Neural crest cell (in vitro differentiated cells): ENCODE data around the gene TTLL11. TPM values are rescaled to one million over a fixed set of nuclear protein-coding genes. Genes with fewer than 3 reads are reported as not detected.

Experiments used
- DNase-seq: peaks from one replicate; pipeline ENCODE4 v3.0.0; 2021; ENCODE audit warnings: low read depth, mixed read lengths, low spot score
- H3K27ac Mint-ChIP-seq: one replicate; pipeline ENCODE4 v1.8.0; 2021; ENCODE audit warnings: mild to moderate bottlenecking, mixed read lengths; ENCODE audit not compliant: unreplicated experiment
- H3K27me3 Mint-ChIP-seq: 2 replicates; pipeline ENCODE4 v1.8.0; 2021; ENCODE audit warnings: low read depth, mild to moderate bottlenecking, mixed read lengths
- H3K36me3 Mint-ChIP-seq: 2 replicates; pipeline ENCODE4 v1.8.0; 2021; ENCODE audit warnings: low read depth, mild to moderate bottlenecking, mixed read lengths
- H3K4me1 Mint-ChIP-seq: 2 replicates; pipeline ENCODE4 v1.8.0; 2021; ENCODE audit warnings: mixed read lengths
- H3K4me3 Mint-ChIP-seq: one replicate; pipeline ENCODE4 v1.8.0; 2021; ENCODE audit warnings: mild to moderate bottlenecking, mixed read lengths
- H3K9me3 Mint-ChIP-seq: 2 replicates; pipeline ENCODE4 v1.8.0; 2021; ENCODE audit warnings: mixed read lengths
- total RNA-seq: library from RNA; stranded (reverse); gene quantifications from 2 replicates; pipeline ENCODE4 v1.2.1, GENCODE V29; 2021
- TF ChIP-seq, protein P1 (sequence below): fragments of 200-600 bp; sonication (generic); conservative IDR thresholded peaks from 2 replicates; pipeline ENCODE4 v1.5.0; 2021; ENCODE audit warnings: antibody characterized with exemption, mild to moderate bottlenecking

Gene TTLL11
- total RNA-seq, 1 donor from 2014 or later: 9.1 TPM

GRCh38 chr9:121786998-121787422 is 306.1 kb downstream of the TTLL11 start:
- no peaks in the 10 kb centered on the region for H3K27me3 Mint-ChIP-seq
- TF ChIP-seq, protein P1, sequence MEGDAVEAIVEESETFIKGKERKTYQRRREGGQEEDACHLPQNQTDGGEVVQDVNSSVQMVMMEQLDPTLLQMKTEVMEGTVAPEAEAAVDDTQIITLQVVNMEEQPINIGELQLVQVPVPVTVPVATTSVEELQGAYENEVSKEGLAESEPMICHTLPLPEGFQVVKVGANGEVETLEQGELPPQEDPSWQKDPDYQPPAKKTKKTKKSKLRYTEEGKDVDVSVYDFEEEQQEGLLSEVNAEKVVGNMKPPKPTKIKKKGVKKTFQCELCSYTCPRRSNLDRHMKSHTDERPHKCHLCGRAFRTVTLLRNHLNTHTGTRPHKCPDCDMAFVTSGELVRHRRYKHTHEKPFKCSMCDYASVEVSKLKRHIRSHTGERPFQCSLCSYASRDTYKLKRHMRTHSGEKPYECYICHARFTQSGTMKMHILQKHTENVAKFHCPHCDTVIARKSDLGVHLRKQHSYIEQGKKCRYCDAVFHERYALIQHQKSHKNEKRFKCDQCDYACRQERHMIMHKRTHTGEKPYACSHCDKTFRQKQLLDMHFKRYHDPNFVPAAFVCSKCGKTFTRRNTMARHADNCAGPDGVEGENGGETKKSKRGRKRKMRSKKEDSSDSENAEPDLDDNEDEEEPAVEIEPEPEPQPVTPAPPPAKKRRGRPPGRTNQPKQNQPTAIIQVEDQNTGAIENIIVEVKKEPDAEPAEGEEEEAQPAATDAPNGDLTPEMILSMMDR: no peak
- peaks cover 3% of the 10 kb centered on the region for H3K36me3 Mint-ChIP-seq
- H3K4me1 Mint-ChIP-seq: peaks cover 24% of the 10 kb centered on the region
- H3K9me3 Mint-ChIP-seq: no peaks in the 10 kb centered on the region
- DNase-seq: no peak
- peak overlapping the region; percentile 25 for H3K4me3 Mint-ChIP-seq
- peak overlapping the region; percentile 27 for H3K27ac Mint-ChIP-seq

DNA sequence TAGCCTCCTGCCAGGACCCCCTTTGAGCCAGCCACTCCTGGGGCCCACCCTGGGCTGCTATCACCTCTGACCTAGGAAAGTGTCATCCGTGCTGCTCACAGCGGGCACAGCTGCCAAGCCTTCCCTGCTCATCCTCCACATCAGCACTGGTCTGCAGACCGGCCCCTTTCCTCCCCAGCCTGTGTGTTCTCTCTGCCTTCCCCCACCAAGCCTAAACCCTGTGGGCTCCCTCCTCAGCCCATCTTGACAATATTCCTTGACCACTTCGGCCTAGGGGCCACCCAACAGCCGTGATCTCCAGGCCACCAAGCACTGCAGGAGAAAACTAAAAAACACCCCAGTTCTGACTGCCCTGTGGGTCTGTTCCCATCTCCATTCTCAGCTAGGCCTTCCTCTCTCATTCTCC is 306.6 kb downstream of the TTLL11 start:
- DNase-seq: no peak
- Mint-ChIP-seq H3K4me3 (no peak overlapping the region), H3K9me3 (no peaks in the 10 kb centered on the region), H3K4me1 (peaks cover 24% of the 10 kb centered on the region), H3K27me3 (no peaks in the 10 kb centered on the region), H3K27ac (peak overlapping the region; percentile 62), H3K36me3 (peaks cover 3% of the 10 kb centered on the region)
- TF ChIP-seq, protein P1: no peak

- no peak overlapping the region for H3K4me3 Mint-ChIP-seq
- peaks cover 7% of the 10 kb centered on the region for H3K36me3 Mint-ChIP-seq
- TF ChIP-seq, protein P1: no peak
- peaks cover 24% of the 10 kb centered on the region for H3K4me1 Mint-ChIP-seq
- H3K27me3 Mint-ChIP-seq: no peaks in the 10 kb centered on the region
- DNase-seq: no peak
- H3K27ac Mint-ChIP-seq: no peak overlapping the region
- no peaks in the 10 kb centered on the region for H3K9me3 Mint-ChIP-seq
Observed at GRCh38 chr9:121785673-121786542, 307.2 kb downstream of the TTLL11 start.

DNA sequence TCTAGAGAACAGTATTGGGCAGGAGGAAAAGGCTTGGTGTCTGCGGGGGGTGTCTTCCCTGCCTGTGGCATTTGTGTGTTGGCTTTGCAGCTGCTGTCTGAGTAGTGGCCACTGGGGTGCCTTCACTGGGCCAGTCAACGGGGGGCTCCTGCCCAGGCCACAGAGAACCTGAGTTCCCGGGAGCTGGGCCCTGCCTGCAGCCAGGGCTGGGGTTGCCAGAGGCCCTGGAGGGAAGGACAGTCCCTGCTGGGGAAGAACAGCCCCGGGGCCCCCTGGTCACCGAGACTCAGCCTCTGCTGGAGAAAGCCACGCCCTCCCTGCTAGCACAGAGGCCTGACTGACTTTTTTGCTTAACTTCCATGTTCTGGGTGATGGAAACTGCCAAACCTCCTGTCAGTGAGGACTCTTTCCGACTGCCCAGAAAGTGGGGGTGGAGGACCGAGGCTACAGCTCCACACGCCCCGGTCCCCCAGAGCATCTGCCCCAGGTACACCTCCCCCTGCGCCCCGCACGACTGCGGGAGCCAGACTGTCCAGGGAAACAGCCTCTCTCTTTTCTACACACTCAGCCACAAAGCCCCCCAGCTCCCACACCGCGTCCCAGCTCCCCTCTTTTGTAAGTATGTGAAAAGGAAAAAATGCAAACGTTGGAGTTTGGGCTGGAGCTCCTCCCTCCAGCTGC is 308.2 kb downstream of the TTLL11 start:
- TF ChIP-seq, protein P1: peak; percentile 22
- no peaks in the 10 kb centered on the region for H3K9me3 Mint-ChIP-seq
- no peak overlapping the region for H3K27ac Mint-ChIP-seq
- H3K27me3 Mint-ChIP-seq: no peaks in the 10 kb centered on the region
- no peak overlapping the region for H3K4me3 Mint-ChIP-seq
- H3K36me3 Mint-ChIP-seq: peaks cover 11% of the 10 kb centered on the region
- DNase-seq: no peak
- H3K4me1 Mint-ChIP-seq: peaks cover 30% of the 10 kb centered on the region

GRCh38 chr9:121783521-121784507 is 309.3 kb downstream of the TTLL11 start:
- H3K4me3 Mint-ChIP-seq: no peak overlapping the region

More at GRCh38 chr9:121783521-121784507, 309.3 kb downstream of the TTLL11 start:
- no peak overlapping the region for H3K27ac Mint-ChIP-seq
- no peak for DNase-seq
- no peaks in the 10 kb centered on the region for H3K9me3 Mint-ChIP-seq
- H3K4me1 Mint-ChIP-seq: peaks cover 41% of the 10 kb centered on the region
- no peaks in the 10 kb centered on the region for H3K27me3 Mint-ChIP-seq
- H3K36me3 Mint-ChIP-seq: peaks cover 13% of the 10 kb centered on the region
- TF ChIP-seq, protein P1: no peak
